ENCODE data around the gene ZNF503. TPM values are rescaled to one million over a fixed set of nuclear protein-coding genes. Genes with fewer than 3 reads are reported as not detected.
"Not testable (repeated sequence)": the region's sequence is repeated elsewhere in the genome, so short reads cannot be mapped to it uniquely, and the experiment has no call there.

Gene ZNF503
- total and polyA plus RNA-seq, 2 experiments from 2014 or later, result 0.21 TPM; not detected in 1

DNA sequence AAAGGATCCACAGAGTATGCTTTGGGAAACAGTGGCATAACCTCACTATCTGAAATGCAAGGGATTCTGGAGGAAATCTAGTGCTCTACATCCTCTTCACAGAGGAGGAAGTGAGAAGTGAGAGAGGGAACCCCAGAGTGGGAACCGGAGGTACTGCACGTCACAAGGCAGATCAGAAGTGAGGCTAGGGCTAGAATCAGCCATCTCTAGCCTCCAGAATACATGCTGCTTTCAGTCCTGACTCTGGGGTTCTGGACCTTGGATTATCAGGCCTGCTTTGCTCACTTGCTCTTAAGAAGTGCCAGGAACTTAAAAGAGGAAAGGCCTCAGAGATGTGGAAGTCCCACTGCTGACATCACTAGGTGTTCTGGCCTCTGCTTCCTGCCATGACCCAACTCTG, 25.7 kb downstream of the ZNF503 start (continued):
- TF ChIP-seq ZNF462 (CRISPR knock-in tag; IDR thresholded peaks at IDR 0.05), result no peak
- no peak for TF ChIP-seq CREB1 (CRISPR knock-in tag; IDR thresholded peaks at IDR 0.05; ENCODE audit: low read depth)
- TF ChIP-seq JUNB (IDR thresholded peaks at IDR 0.05; ENCODE audit: unreplicated experiment), result no peak

DNA sequence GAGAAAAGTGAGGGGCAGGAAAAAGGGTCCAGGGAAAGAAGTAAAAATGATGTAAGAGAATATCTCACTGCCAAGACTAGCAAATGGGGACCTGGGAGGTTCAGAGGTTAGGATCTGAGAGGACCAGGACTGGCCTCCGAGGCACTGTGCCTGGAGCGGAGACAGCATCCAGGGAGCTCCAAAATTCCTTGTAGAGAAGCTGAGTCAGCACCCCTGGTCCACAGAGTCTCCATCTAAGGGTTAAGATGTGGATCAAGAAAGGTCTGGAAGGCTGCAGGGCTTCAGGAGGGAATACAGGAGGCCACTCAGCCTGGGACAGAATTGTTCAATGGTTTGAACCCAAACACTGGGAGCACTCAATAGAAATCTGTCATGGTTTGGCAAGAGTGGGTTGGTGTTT, 30.6 kb downstream of the ZNF503 start:
- Histone ChIP-seq H3F3A (replicated peaks; ENCODE audit: low read depth) (no peaks in the 10 kb centered on the region), H4K20me1 (replicated peaks; ENCODE audit: insufficient read depth) (no peaks in the 10 kb centered on the region), H3K4me3 (no peak overlapping the region), H3K9me2 (ENCODE audit: insufficient read depth) (peaks cover 4% of the 10 kb centered on the region; the same call in 1 of the 2 replicates), H3K36me3 (ENCODE audit: insufficient read depth) (no peaks in the 10 kb centered on the region), H3K79me2 (replicated peaks; ENCODE audit: insufficient read depth) (no peaks in the 10 kb centered on the region), H3K4me1 (ENCODE audit: insufficient read depth) (no peaks in the 10 kb centered on the region), H3K4me2 (no peak overlapping the region), H3K27ac (ENCODE audit: low read depth) (no peak overlapping the region), H2AFZ (no peak overlapping the region), H3K27me3 (ENCODE audit: insufficient read depth) (no peaks in the 10 kb centered on the region)
- H3K27ac Mint-ChIP-seq, result no peak overlapping the region
- DNase-seq (ENCODE audit: low spot score), result no peak
- H3K9me3 Mint-ChIP-seq, result no peaks in the 10 kb centered on the region; the same call in 2 of the 3 replicates
- no peaks in the 10 kb centered on the region for H3K36me3 Mint-ChIP-seq (ENCODE audit: low read depth)
- no peak overlapping the region for H3K4me3 Mint-ChIP-seq
- ATAC-seq, result no peak
- H3K27me3 Mint-ChIP-seq (ENCODE audit: insufficient read depth, low read depth, poor library complexity), result peaks cover 9% of the 10 kb centered on the region
- TF ChIP-seq, protein P1, sequence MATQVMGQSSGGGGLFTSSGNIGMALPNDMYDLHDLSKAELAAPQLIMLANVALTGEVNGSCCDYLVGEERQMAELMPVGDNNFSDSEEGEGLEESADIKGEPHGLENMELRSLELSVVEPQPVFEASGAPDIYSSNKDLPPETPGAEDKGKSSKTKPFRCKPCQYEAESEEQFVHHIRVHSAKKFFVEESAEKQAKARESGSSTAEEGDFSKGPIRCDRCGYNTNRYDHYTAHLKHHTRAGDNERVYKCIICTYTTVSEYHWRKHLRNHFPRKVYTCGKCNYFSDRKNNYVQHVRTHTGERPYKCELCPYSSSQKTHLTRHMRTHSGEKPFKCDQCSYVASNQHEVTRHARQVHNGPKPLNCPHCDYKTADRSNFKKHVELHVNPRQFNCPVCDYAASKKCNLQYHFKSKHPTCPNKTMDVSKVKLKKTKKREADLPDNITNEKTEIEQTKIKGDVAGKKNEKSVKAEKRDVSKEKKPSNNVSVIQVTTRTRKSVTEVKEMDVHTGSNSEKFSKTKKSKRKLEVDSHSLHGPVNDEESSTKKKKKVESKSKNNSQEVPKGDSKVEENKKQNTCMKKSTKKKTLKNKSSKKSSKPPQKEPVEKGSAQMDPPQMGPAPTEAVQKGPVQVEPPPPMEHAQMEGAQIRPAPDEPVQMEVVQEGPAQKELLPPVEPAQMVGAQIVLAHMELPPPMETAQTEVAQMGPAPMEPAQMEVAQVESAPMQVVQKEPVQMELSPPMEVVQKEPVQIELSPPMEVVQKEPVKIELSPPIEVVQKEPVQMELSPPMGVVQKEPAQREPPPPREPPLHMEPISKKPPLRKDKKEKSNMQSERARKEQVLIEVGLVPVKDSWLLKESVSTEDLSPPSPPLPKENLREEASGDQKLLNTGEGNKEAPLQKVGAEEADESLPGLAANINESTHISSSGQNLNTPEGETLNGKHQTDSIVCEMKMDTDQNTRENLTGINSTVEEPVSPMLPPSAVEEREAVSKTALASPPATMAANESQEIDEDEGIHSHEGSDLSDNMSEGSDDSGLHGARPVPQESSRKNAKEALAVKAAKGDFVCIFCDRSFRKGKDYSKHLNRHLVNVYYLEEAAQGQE (IDR thresholded peaks at IDR 0.05; ENCODE audit: unreplicated experiment), result no peak
- no peak for TF ChIP-seq ZNF331 (CRISPR knock-in tag; IDR thresholded peaks at IDR 0.05; ENCODE audit: low read depth)
- no peak for TF ChIP-seq CREB1 (CRISPR knock-in tag; IDR thresholded peaks at IDR 0.05; ENCODE audit: low read depth)
- no peak for TF ChIP-seq ETS1 (IDR thresholded peaks at IDR 0.05)
- TF ChIP-seq NANOG (IDR thresholded peaks at IDR 0.05; ENCODE audit: borderline replicate concordance), result no peak
- no peak for TF ChIP-seq STAT1 (IDR thresholded peaks at IDR 0.05; ENCODE audit: unreplicated experiment)
- no peak for TF ChIP-seq JUNB (IDR thresholded peaks at IDR 0.05; ENCODE audit: unreplicated experiment)
- no peak for TF ChIP-seq ZNF114 (CRISPR knock-in tag; IDR thresholded peaks at IDR 0.05)
- H3K4me1 Mint-ChIP-seq, result no peaks in the 10 kb centered on the region

DNA sequence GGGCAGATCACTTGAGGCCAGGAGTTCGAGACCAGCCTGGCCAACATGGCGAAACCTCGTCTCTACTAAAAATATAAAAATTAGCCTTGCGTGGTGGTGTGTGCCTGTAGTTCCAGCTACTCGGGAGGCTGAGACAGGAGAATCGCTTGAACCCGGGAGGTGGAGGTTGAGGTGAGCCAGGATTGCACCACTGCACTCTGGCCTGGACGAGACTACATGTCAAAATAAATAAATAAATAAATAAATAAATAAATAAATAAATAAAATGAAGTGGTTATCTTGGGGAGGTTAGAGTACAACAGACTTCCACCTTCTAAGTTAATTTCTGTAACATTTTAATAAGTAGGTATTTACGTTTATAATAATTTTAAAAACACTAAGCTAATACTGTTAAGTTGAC, 31.7 kb downstream of the ZNF503 start:
- H4K20me1 ChIP-seq (replicated peaks; ENCODE audit: insufficient read depth); H3K27me3 Mint-ChIP-seq (ENCODE audit: insufficient read depth, low read depth, poor library complexity); DNase-seq (ENCODE audit: low spot score); H3K9me3 Mint-ChIP-seq; H3K4me3 Mint-ChIP-seq; H3K79me2 ChIP-seq (replicated peaks; ENCODE audit: insufficient read depth); ATAC-seq; H3K4me1 Mint-ChIP-seq; H3K27ac ChIP-seq (ENCODE audit: low read depth); H3K27ac Mint-ChIP-seq; H3K9me2 ChIP-seq (ENCODE audit: insufficient read depth); H3K4me2 ChIP-seq; H3K27me3 ChIP-seq (ENCODE audit: insufficient read depth); H2AFZ ChIP-seq; H3K36me3 ChIP-seq (ENCODE audit: insufficient read depth); H3K4me3 ChIP-seq; H3K4me1 ChIP-seq (ENCODE audit: insufficient read depth); H3K36me3 Mint-ChIP-seq (ENCODE audit: low read depth); H3F3A ChIP-seq (replicated peaks; ENCODE audit: low read depth): not testable (repeated sequence)
